NK-92 treated with Interleukin-12 subunit alpha and Interleukin-12 subunit beta, amount 100 ng/mL, for 24 hours (cell line): ENCODE data around the gene KCNAB1.
A peak's percentile ranks its signal among the peaks of the same experiment; 100 is the strongest.
"Not testable (repeated sequence)": the region's sequence is repeated elsewhere in the genome, so short reads cannot be mapped to it uniquely, and the experiment has no call there.

Experiments
- DNase-seq: peaks from one replicate; lab custom pipeline; 2025; lab: John Stamatoyannopoulos, UW

KCNAB1 gene

DNA sequence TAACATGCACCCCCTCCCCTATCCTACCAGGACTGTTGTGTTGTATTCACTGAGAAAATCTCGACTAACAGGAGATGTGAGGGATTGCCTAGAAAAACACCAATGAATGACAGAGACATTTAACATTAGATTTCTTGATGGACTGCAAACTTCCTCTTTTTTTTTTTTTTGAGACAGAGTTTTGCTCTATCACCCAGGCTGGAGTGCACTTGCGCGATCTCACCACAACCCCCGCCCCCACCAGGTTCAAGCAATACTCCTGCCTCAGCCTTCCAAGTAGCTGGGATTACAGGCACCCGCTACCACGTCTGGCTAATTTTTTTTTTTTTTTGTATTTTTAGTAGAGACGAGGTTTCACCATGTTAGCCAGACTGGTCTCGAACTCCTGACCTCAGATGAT lies 17.0 kb downstream of the KCNAB1 start:
- not testable (repeated sequence) for DNase-seq

DNA sequence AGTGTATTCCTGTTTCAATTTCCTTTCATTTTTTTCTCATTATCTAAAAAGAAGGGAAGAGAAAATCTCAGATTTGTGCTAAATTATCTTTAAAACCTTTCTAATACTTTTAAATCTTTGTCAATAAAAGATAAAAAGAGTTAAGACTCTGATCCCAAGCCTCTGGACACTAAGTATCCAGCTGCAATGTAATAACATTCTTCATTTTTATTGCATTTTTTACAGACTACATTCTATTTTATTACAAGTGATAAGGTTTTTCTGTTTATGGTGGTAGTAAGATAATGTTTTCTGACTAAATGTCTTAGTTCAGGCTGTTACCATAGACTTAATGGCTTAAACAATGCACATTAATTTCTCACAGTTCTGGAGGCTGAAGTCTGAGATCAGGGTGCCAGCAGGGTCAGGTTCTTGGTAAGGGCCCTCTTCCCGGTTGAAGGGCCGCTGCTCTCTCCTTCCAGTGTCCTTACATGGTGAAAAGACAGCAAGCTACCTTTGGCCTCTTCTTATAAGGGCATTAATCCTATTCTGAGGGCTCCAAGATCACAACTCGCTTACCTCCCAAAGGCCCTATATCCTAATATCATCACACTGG lies 19.7 kb downstream of the KCNAB1 start:
- DNase-seq = no peak

DNA sequence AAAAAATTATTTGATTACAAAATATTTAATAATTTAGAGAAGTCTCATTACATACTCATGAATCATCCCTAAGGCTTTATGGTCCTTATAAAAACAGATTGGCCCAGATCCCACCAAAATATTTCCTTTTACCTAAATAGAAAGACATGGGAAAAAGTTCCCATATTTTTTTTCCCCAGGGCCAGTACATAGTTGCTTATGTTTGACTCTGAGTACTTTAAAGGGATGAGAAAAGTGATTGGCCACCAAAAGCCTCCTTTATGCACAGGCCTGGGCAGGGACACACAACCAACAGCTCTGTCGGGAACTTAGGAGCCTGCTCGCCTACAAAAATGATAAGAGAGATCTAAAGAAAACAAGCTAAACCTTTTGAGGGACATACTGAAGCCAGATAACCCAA lies 22.3 kb downstream of the KCNAB1 start:
- no peak for DNase-seq

DNA sequence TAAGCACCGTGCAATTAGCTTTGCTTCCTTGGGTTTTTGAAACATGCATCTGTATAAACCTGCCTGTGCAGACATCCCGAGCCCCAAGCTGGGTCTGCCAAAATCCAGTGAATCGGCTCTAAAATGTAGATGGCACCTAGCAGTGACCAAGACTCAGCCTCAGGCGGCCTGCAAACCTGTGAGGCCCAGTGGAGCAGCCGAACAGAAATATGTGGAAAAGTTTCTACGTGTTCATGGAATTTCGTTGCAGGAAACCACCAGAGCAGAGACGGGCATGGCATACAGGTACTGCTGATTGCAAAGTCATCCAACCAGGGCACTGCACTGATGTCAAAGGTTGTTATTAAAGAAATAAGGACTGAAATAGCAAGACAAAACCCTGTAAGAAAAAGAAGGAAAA lies 22.8 kb downstream of the KCNAB1 start:
- DNase-seq = no peak

DNA sequence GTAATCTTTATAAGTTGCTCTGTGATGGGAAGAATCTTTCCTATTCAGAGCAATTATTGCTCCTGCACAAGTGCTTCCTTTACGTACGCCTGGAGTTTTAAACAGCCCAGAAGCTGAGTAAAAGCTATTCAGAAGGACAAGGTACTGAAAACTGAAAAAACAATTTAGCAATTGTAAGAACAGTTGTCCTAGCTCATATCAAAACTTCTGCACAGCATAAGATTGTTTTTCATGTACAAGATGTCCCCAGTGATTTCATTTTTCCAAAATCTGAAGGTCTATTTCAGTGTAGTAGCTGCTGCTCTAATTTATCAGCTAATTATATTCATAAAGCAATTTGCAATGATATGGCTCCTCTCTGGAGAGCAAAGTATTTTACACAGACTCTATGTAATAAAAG lies 23.7 kb downstream of the KCNAB1 start:
- DNase-seq = no peak

DNA sequence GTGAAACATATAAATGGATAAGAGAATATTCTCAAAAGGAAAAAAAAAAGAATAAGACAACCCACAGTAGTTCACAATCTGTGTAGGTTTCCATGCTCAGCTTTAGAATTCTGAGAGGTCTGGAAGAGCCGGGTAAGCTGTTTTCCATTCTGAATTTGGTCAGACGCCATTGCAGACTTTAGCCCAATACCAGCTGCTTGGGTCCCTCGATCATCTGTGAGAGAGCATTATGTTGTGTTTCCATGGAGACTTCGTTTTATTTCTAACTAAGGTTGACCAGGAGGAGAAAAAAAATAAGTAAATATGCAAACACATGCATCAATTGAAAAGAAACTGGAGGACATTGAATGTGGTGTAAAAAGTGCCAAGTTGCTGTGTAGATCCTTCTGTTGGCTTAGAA lies 25.5 kb downstream of the KCNAB1 start:
- DNase-seq = no peak

DNA sequence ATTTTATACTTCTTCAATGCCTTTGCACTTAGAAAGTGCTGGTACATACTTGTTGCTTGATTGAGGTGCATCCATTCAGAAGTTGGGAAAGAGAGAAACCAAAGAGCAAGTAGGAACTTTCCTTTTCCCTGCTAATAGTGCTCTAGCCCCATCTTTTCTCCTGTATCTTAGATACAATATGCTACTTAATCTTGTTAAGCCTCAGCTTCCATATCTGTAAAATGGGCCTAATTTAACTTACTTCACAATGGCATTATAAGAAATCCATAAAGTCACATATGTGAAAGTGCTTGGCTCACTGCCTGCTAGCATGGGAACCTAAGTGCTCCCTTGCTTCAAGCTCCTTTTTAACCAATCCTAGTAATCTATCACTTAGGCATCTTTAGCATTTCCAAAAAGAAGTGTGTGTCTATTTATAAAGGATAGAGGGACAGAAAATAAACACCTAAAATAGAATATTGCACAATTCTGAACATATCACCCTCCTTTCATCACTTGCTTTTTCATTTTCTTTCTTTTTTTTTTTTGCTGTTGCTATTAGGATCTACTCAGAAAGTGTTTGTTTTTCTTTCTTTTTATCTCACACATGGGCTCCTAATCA lies 28.1 kb downstream of the KCNAB1 start:
- DNase-seq = no peak

DNA sequence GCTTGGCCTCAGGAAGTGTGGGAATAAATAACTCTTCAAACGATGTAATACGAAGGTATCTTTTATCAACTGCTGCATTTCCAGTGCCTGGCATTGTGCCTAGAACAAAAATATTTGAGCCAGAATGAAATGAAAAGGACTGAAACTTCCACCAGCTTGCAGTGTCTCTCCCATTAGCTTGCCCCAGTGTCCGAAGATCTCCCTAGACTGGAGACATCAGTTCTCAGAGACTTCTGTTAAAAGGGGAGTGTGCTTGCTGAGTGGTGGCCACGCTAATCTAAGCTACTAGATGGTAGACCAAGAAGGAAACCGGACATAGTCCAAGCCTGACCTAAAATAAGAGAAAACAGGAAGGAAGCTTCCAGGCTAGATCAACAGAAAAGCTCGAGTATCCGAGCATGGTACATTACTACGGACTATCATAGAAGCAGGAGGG lies 28.6 kb downstream of the KCNAB1 start:
- no peak for DNase-seq

DNA sequence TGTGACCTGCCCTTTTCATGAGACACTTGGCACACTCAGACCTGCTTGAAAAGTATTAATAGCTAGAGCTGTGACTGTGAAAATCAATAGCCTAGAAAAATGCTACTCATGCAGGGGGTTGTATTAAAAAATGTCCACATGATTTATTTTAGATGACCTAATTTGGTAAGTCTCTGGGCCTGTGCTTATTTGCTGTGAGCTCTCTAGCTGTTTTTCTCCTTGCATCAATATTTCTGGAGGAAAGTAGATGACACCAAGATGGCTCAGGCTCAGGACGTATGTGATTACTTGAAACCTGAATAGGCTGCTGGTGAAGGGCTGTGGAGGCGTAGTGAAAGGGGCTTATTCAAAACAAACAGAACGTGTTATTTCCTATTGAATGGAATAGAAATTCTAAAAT lies 29.5 kb downstream of the KCNAB1 start:
- no peak for DNase-seq

DNA sequence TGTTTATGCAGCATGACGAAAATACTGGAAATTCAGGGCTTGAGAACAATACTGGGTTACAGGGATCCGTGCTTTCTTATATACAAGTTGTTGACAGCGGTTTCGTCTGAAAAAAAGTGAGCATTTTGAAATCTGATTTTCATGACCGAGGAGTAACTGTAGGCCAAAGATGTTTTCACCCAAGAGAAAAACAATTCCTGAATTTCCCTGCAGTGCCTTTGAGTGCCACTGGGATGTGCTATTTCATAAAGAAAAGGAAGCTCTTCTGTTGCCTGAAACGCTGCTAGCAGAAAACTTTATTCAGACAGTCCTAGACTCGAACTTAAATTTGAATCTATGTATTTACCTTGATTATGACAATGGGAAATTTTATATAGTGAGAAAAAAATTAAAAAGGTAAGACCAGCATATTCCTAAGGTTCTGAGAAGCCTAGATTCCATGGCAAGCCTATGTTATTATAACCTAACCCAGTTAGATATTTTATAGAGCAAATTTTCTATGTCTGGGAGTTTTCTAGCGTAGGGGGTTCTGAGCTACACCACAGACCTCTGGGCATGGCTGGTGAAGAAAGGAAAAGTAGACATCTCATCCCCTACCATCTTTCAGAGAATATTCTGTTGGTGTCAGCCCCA lies 30.2 kb downstream of the KCNAB1 start:
- DNase-seq = no peak

DNA sequence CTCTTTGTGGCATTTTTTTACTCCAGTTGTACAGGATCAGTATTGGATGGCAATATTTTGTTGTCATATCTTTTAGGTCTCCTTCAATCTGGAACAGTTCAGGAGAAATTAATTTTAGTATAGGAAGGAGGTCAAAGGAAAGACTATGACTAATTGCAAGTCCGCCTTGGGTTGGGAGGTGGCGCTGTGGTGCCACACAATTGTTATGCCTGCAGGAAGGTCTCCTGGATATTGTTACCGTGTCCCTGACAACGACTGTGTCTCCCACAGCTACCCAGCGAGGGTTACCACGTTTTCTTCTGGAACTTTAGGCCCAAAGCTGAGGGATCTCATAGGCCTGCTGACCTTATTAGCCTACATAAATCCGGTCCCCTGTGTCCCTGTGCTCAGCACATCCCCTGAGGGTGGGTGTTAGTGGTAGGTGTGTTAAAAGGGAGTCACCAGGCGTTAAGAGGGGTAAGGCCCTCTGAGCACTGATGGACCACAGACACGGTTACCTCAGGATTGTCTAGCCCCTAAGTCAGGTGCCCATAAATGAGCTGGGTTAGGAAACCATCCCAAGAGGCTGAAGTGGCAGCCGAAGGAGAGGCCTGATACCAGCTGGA lies 31.5 kb downstream of the KCNAB1 start:
- DNase-seq = peak; percentile 9

DNA sequence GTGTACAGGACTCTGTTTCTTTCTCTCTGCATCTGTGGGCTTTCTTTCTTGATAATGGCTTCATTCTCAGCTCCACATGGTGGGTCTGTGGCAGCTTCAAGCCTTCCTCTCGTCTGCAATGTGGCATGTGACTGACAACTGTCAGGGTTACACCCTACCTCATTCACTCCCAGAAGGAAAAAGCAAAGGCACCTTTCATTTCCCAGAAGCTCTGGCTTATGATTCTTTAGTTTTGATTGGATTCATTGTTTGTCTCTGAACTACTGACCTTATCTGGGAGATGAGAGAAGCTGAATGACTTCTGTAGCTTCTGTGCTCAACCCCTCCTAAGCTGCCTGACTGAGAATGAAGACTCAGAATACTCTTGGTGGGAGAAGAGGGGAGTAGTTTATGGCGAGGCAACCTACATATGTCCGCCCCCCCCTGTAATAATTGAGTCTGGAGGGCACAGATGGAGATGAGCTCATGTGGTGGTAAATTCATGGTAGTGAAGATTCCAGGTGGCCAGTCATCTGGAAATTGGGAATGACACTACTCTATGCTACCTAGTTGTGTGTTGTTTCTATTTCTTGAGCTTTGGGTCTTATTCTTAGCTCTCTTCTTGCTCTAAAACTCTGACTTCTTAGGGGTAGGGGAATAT lies 38.4 kb downstream of the KCNAB1 start:
- no peak for DNase-seq

DNA sequence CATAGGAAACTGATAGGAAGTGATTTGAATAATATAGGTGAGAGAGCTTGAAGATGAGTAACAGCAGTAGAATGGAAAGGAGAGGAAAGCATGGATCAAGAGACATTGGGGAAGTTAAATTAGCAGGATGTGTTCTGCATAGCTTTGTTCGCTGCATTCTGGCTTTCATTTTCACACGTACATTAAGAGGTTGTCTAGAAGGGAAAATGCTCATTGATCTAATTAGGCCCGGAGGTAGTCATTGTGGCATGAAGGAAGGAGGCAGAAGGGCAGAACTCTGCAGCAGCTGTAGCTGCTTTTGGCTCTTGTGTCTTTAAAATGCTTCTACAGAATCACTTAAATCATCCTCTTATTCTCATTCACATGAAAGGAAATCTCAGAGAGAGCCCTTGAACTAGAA lies 40.3 kb downstream of the KCNAB1 start:
- DNase-seq = no peak

DNA sequence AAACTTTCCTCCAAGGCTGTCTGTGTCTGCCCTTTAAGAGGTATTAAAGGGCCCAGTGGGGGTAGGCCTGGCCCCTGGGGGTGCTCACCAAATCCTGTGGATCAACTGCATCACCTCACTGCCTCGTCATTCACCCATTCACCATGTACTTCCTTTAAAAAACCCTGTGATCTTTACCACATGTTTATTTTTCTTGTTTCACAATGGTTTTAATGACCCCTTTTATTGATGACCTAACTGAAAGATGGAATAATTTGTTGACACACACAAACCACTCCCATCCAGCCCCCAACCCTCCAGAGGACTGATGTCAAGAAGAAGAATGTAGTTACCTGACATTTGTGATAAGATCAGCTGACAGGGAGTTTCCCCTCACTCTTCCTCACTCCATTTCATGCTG lies 40.8 kb downstream of the KCNAB1 start:
- no peak for DNase-seq

DNA sequence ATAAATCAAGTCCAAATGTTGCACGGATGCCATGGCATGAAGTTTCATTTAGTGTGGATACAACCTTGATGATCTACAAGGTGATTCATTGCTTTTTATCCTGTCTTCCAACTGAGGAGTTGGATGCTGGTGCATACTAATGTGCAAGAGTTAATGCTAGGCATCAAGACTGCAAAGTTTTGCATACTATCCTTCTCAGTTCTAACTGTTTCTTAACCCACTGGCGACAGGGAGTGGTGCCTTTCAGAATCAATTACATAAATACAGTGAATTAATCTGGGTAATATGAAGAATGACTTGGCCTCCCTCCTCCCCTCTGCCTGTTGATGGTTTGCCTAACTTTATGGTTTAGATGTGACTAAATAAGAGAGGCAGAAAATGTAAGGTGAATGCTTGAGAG lies 43.5 kb downstream of the KCNAB1 start:
- no peak for DNase-seq

DNA sequence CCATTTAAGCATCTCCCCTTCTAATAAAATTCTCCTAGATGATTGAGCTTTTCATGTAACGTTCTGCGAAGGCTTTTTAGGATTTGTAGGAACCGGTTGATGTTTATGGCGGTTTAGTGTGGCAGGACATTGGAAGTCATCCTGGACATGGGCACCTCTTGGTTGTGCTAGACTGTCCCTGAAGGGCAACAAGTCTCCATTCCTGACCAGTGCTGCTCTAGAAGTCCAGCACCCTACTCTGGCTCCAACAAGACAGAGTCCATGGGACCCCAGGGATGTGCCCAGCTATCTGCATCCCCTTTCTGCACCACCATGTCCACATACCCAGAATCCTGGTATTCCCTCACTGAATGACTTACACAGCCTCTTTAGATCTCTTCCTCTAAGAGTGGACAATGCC lies 46.4 kb downstream of the KCNAB1 start:
- DNase-seq = no peak

DNA sequence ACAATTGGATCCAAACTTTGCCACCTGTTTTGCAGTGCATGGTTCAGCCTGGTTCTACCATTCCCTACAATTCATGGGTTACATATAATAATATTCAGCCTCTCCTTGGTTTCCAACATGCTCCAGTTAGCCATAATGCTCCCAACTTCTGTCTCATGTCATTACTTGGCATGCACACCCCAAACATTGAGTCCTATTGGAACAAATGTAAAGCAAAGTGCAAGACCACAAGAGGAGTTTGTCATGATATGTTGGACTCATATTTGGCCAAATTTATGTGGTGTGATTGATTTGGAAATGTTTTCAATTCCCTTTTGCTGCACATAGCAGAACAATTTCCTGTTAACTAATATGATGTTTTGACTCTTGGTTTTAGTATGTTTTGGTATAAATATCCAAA lies 50.2 kb downstream of the KCNAB1 start:
- no peak for DNase-seq

DNA sequence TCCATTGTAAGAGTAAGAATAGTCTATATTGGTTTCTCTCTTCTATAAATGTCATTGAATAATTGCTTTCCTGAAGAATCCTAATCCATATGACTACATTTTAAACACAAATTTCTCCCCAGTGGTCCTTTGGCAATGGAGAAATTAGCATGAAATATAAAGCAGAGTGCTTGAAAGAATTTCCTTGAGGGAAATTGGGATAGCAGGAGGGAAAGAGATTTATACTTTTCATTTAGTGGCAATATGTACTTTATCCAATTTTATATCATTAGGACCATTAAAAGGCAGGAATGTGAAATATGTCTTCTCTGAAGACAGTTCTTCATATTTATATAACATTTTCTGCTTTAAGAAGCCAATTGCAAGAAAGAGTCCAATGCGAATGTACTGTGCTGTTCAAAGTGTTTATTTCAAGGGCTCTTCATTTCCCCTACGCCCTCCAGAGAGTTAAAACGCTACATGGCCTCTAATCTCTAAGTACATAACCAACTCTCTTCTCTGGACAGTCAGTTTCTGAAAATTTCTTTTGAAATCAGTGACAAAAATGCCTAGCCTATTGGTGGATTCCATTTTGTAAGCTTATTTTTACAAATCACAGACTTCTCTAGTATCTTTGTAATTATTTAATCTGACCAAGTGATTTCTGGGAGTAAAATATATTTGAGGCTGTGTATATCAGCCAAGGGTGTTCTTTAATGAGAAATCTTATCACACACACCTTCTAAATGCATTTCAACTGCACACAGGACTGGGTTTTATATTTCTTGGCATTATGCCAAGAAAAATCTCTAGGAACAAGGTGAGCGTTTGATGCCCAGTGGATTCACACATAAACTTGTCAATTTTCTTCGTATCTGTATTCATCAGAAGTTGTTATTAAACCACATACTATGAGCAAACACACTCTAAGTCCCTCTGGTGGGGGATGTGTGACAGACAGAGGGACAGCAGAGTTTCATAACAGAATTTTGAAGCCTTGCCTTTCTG lies 51.2 kb downstream of the KCNAB1 start:
- DNase-seq = no peak

DNA sequence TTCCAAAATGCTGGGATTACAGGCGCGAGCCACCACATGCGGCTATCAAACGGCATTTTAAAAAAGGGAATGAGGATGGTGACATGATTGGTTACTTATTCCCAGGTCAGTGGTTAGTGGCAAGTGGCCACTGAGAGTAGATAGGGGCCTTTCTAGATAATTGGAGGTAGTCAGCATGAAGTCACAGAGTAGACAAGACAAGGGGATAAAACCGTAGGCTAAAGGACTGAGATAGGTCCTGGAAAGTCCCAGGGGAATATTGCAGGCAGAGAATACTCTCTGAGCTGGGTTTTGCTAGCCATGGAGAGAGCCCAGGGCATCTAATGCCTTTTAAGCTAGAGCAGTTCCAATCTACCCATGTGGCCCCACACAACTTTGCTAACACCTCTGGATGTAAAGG lies 52.2 kb downstream of the KCNAB1 start:
- no peak for DNase-seq

DNA sequence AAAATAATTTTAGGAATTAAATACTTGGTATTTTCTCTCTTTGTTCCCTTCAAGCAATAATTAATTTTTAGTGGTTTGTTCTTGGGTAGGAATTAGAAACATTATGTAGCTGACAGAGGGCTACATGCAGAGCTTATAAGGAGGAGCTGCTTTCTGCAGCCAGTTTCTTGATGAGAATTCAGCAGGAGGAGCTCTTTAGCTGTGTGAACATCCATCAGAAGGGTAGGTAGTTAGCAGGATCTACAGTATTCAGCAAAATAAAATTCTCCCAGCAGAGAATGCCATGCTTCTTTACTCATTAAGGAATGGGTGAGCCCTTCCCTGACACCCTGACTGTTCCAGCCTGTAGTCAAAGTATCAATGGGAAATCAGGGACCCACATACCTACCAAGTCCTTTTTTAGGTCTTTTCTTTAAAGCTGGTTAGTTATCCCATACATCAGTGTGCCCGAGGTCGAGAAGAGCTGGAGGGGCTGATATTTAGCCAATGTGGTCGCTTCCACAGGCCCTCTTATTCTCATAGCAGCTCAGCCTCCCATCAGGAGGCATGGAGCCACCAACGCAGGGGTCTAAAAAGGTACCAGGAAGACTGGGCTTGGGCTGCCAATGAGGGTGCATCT lies 54.0 kb downstream of the KCNAB1 start:
- no peak for DNase-seq

DNA sequence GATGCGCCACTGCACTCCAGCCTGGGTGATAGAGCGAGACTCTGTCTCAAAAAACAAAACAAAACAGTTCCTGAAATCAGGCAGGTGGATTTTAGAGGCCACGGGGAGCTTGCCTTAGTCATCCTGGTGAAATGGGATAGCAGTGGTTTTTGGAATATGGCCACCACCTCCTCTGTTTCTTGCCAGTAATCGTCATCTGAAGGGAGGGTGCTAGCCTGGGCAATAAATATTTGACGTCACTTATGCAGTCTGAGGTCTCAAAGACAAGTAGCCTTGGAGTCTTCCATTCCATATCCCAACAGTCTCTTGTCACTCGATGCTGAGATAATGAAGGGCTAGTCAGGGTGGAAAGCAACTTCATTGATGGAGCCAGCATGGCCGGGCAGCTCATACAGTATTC lies 55.2 kb downstream of the KCNAB1 start:
- DNase-seq = no peak
